22Rv1 (cell line): ENCODE results near the gene LRBA.

Source experiments
- CTCF ChIP-seq: fragments of 450-650 bp; IDR thresholded peaks from 2 replicates; pipeline ENCODE4 v1.5.1; 2017; ENCODE audit warnings: mild to moderate bottlenecking
- ZFX ChIP-seq: fragments of 450-650 bp; IDR thresholded peaks from 2 replicates; pipeline ENCODE4 v1.6.1; 2017; ENCODE audit warnings: antibody characterized with exemption, borderline replicate concordance

GRCh38 chr4:151013944-151014343, 1.1 kb downstream of the LRBA start:
- TF ChIP-seq CTCF (no peak), ZFX (no peak)
